22Rv1 (cell line): Measurements from ENCODE around the gene HP.

ENCODE experiments used
- ZFX ChIP-seq: fragments of 450-650 bp; IDR thresholded peaks from 2 replicates; pipeline ENCODE4 v1.6.1; 2017; ENCODE audit warnings: antibody characterized with exemption, borderline replicate concordance
- TF ChIP-seq, protein P1 (sequence below): fragments of 450-650 bp; IDR thresholded peaks from 2 replicates; pipeline ENCODE4 v1.5.1; 2017; ENCODE audit warnings: mild to moderate bottlenecking

- TF ChIP-seq, protein P1, sequence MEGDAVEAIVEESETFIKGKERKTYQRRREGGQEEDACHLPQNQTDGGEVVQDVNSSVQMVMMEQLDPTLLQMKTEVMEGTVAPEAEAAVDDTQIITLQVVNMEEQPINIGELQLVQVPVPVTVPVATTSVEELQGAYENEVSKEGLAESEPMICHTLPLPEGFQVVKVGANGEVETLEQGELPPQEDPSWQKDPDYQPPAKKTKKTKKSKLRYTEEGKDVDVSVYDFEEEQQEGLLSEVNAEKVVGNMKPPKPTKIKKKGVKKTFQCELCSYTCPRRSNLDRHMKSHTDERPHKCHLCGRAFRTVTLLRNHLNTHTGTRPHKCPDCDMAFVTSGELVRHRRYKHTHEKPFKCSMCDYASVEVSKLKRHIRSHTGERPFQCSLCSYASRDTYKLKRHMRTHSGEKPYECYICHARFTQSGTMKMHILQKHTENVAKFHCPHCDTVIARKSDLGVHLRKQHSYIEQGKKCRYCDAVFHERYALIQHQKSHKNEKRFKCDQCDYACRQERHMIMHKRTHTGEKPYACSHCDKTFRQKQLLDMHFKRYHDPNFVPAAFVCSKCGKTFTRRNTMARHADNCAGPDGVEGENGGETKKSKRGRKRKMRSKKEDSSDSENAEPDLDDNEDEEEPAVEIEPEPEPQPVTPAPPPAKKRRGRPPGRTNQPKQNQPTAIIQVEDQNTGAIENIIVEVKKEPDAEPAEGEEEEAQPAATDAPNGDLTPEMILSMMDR = no peak
- TF ChIP-seq ZFX = no peak
Measured at GRCh38 chr16:72061564-72061963, 7.3 kb downstream of the HP start.
